Mesothelial cell of epicardium (in vitro differentiated cells): ENCODE data around the gene SH2D5. TPM values are rescaled to one million over a fixed set of nuclear protein-coding genes. Genes with fewer than 3 reads are reported as not detected.

ENCODE experiments used
- DNase-seq, 2 experiments: peaks; one replicate each; pipeline ENCODE4 v3.0.0; 2021; ENCODE audit warnings: low spot score in 2 of 2; ENCODE audit not compliant: unreplicated experiment in 2 of 2
- H3K27ac Mint-ChIP-seq: 2 replicates; pipeline ENCODE4 v1.8.0; 2021; ENCODE audit warnings: mixed read lengths
- H3K27me3 Mint-ChIP-seq: 2 replicates; pipeline ENCODE4 v1.8.0; 2021; ENCODE audit warnings: low read depth, mixed read lengths
- H3K36me3 Mint-ChIP-seq: 2 replicates; pipeline ENCODE4 v1.8.0; 2021; ENCODE audit warnings: mixed read lengths
- H3K4me1 Mint-ChIP-seq: 2 replicates; pipeline ENCODE4 v1.8.0; 2021; ENCODE audit warnings: mixed read lengths
- H3K4me3 Mint-ChIP-seq: 2 replicates; pipeline ENCODE4 v1.8.0; 2021; ENCODE audit warnings: mild to moderate bottlenecking, moderate library complexity, mixed read lengths
- H3K9me3 Mint-ChIP-seq: 2 replicates; pipeline ENCODE4 v1.8.0; 2021; ENCODE audit warnings: mixed read lengths
- total RNA-seq: library from RNA; stranded (reverse); gene quantifications from 3 replicates; pipeline ENCODE4 v1.2.1, GENCODE V29; 2021
- TF ChIP-seq, protein P1 (sequence below): fragments of 200-600 bp; sonication (generic); IDR thresholded peaks from one replicate; pipeline ENCODE4 v1.5.0; 2021; ENCODE audit warnings: antibody characterized with exemption; ENCODE audit not compliant: unreplicated experiment

Gene SH2D5
- total RNA-seq, 1 donor from 2014 or later, result 0.45 TPM

DNA sequence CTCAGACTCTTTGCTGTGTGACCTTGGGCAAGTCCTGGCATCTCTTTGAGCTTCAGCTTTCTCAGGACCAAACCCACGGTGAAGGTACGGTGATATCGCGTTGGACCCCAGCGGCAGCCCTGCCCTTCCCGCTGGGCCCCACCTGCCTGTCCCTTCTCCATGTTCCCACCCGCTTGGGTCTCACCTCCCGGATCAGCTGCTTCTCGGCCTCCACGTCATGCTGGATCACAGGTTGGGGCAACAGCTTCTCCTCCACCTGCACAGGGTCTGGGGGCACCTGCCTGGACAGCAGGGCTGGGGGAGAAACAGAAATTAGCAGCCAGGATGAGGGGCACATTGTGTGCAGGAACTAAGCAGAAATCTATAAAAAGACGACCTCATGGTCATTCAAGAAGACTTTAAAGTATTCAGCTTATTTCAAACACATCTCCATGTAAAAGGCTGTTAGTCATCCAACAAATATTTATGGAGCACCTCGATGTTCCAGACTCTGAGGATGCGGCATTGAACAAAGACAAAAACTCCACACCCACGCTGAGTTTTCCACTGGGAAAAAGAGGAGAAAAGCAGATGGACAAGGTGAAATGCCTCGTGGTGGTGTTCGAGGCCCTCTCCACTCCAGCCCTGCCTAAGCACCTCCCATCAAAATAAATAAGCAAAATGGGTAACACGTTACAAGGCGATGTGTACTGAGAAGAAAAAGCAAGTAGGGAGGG, 34.1 kb downstream of the SH2D5 start:
- no peak for DNase-seq
- H3K4me1 Mint-ChIP-seq, result peaks cover 13% of the 10 kb centered on the region
- peaks cover 2% of the 10 kb centered on the region for H3K27me3 Mint-ChIP-seq
- H3K9me3 Mint-ChIP-seq, result no peaks in the 10 kb centered on the region
- no peak overlapping the region for H3K27ac Mint-ChIP-seq
- H3K36me3 Mint-ChIP-seq, result no peaks in the 10 kb centered on the region
- TF ChIP-seq, protein P1, sequence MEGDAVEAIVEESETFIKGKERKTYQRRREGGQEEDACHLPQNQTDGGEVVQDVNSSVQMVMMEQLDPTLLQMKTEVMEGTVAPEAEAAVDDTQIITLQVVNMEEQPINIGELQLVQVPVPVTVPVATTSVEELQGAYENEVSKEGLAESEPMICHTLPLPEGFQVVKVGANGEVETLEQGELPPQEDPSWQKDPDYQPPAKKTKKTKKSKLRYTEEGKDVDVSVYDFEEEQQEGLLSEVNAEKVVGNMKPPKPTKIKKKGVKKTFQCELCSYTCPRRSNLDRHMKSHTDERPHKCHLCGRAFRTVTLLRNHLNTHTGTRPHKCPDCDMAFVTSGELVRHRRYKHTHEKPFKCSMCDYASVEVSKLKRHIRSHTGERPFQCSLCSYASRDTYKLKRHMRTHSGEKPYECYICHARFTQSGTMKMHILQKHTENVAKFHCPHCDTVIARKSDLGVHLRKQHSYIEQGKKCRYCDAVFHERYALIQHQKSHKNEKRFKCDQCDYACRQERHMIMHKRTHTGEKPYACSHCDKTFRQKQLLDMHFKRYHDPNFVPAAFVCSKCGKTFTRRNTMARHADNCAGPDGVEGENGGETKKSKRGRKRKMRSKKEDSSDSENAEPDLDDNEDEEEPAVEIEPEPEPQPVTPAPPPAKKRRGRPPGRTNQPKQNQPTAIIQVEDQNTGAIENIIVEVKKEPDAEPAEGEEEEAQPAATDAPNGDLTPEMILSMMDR, result no peak
- H3K4me3 Mint-ChIP-seq, result peak overlapping the region; percentile 13

DNA sequence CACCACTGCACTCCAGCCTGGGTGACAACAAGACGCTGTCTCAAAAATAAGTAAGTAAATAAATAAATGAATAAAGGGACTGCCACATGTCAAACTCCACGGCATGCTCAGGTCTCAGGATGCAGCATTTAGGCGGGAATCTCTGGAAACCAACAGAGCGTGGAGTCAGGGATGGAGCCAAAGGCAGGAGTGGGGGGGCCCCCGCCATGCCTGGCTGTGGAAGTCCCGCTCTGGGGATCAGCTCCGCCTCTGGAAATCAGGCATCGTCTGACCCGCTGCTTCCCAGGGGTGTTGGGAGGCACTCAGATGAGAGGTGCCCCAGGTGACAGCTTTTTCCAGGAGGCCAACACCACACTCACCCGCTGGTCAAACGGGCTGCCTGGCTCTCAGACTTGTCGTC, 34.9 kb downstream of the SH2D5 start:
- H3K27ac Mint-ChIP-seq, result no peak overlapping the region
- DNase-seq, result no peak

DNA sequence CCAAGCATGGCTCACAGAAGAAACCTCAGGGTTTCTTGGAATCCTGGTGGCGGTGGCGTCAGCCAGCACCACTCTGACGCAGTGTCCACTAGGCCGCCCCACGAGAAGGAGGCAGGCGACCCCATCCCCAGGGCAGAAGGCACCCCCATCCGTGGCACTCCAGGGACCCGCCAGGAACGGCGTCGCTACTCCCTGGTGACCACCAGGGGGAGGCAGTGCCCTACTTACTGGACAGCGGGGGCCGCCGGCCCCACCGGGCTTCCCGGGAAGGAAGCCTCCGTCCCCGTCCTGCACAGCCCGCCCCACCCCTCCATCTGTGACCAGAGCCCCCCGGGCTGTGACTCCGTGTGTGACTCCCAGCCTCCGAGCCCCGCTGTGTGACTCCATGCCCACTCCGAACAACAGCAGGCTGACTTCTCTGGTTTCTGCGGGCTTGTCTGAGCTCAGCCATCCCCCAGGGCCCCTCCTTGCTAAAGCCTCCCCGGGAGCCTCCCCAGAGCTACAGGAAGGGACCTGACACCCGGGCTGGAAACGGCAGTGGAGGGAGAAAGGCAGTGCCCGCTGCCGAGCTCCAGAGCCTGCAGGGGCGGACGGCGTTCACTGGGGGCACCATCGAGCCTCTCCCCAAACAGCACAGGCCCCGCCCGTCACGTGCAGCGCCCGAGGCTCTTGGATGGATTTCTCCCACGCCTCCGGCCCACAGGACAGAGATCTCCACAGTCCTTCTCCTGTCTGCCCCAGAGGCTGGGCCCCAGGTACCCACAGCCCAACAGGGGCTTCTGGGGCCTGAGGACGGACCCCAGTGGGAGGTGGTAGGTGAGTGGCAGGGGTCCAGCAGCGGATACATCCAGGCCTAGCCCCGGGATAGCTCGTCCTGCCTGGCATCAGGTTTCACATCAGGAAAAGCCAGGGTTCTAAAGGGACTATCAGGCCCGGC, 35.8 kb downstream of the SH2D5 start:
- H3K4me1 Mint-ChIP-seq, result peaks cover 13% of the 10 kb centered on the region
- TF ChIP-seq, protein P1, result peak; percentile 97
- DNase-seq, result peak; percentile 75 to 90

More for the DNA sequence above, 34.9 kb downstream of the SH2D5 start:
- Mint-ChIP-seq H3K36me3 (no peaks in the 10 kb centered on the region), H3K4me1 (peaks cover 13% of the 10 kb centered on the region), H3K4me3 (no peak overlapping the region), H3K27me3 (peaks cover 2% of the 10 kb centered on the region), H3K9me3 (no peaks in the 10 kb centered on the region)
- TF ChIP-seq, protein P1, result no peak

DNA sequence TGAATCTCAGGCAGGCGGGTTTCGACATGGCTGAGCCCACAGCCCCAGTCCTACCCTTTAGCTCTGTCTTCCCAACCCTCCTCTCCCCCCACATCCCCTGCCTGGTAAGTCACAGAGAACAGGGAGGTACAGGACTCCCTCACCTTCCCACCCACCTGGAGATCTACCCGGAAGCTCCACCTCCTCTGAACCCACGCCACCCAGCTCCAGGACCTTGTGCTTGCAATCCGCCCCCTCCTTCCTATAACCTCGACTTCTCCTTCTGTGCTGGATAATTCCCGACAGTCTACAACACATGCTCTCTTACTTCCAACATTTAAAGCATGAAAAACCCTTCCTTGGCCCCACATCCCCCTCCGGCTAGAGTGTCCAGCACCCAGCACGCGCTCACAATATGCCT, 37.0 kb downstream of the SH2D5 start:
- peak overlapping the region; percentile 83 for H3K4me3 Mint-ChIP-seq
- no peak for DNase-seq
- H3K27ac Mint-ChIP-seq, result no peak overlapping the region
- peaks cover 13% of the 10 kb centered on the region for H3K4me1 Mint-ChIP-seq
- H3K9me3 Mint-ChIP-seq, result peaks cover 4% of the 10 kb centered on the region
- no peaks in the 10 kb centered on the region for H3K36me3 Mint-ChIP-seq
- H3K27me3 Mint-ChIP-seq, result peaks cover 2% of the 10 kb centered on the region
- TF ChIP-seq, protein P1, result no peak

More for the DNA sequence above, 35.8 kb downstream of the SH2D5 start:
- H3K4me3 Mint-ChIP-seq, result peak overlapping the region; percentile 83
- H3K27ac Mint-ChIP-seq, result peak overlapping the region; percentile 90
- H3K27me3 Mint-ChIP-seq, result peaks cover 2% of the 10 kb centered on the region
- H3K9me3 Mint-ChIP-seq, result peaks cover 4% of the 10 kb centered on the region
- no peaks in the 10 kb centered on the region for H3K36me3 Mint-ChIP-seq

DNA sequence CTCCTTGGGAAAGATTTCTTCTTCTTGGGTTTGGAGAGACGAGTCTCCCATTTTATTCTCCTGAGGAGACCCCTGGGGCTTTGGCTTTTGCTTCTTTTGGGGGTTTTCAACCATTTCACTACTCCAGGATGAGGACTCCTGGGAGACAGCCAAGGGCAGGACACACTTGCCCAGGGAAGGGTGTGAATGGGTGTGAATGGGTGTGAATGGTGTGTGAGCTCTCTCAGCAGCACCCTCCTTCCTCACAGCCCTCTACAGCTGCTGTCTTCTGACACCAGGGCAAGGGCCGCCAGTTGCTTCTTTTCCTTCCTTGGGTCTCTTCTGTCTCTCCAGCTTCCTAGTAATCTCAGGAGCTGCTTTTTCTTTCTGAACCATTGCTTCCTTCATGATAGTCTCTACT, 38.9 kb downstream of the SH2D5 start:
- Mint-ChIP-seq H3K4me1 (peaks cover 8% of the 10 kb centered on the region), H3K9me3 (peaks cover 4% of the 10 kb centered on the region), H3K27me3 (peaks cover 2% of the 10 kb centered on the region), H3K27ac (no peak overlapping the region), H3K36me3 (no peaks in the 10 kb centered on the region), H3K4me3 (no peak overlapping the region)
- TF ChIP-seq, protein P1, result no peak
- DNase-seq, result no peak
